GM23248 (cell line): Measurements from ENCODE around the gene CD1C. TPM values are rescaled to one million over a fixed set of nuclear protein-coding genes. Genes with fewer than 3 reads are reported as not detected.
"Not testable (repeated sequence)": the region's sequence is repeated elsewhere in the genome, so short reads cannot be mapped to it uniquely, and the experiment has no call there.

ENCODE experiments used
- DNase-seq: peaks from one replicate; pipeline ENCODE4 v3.0.0-alpha.2; 2015
- H2AFZ ChIP-seq: fragments of 200-600 bp; sonication (generic); 2 replicates; pipeline ENCODE4 v1.6.1; 2016; ENCODE audit warnings: antibody characterized with exemption
- H3F3A ChIP-seq: fragments of 200-600 bp; sonication (generic); 2 replicates; pipeline ENCODE4 v1.6.1; 2016; ENCODE audit warnings: mild to moderate bottlenecking, antibody characterized with exemption, mixed run types; ENCODE audit not compliant: insufficient read depth
- H3K27ac ChIP-seq: fragments of 200-600 bp; sonication (generic); 2 replicates; pipeline ENCODE4 v1.5.1; 2016; ENCODE audit warnings: mild to moderate bottlenecking
- H3K27me3 ChIP-seq: fragments of 200-600 bp; sonication (generic); replicated peaks from 2 replicates; pipeline ENCODE4 v1.6.1; 2016; ENCODE audit warnings: mild to moderate bottlenecking; ENCODE audit not compliant: insufficient read depth
- H3K36me3 ChIP-seq: fragments of 200-600 bp; sonication (generic); 2 replicates; pipeline ENCODE4 v1.6.1; 2016; ENCODE audit warnings: low read depth, mild to moderate bottlenecking
- H3K4me1 ChIP-seq: fragments of 200-600 bp; sonication (generic); 2 replicates; pipeline ENCODE4 v1.6.1; 2016; ENCODE audit warnings: mild to moderate bottlenecking; ENCODE audit not compliant: insufficient read depth
- H3K4me2 ChIP-seq: fragments of 200-600 bp; sonication (generic); one replicate; pipeline ENCODE4 v1.6.1; 2016; ENCODE audit warnings: mild to moderate bottlenecking; ENCODE audit not compliant: unreplicated experiment
- H3K4me3 ChIP-seq: fragments of 200-600 bp; sonication (generic); 2 replicates; pipeline ENCODE4 v1.5.1; 2016; ENCODE audit warnings: mild to moderate bottlenecking
- H3K79me2 ChIP-seq: fragments of 200-600 bp; sonication (generic); 2 replicates; pipeline ENCODE4 v1.6.1; 2016; ENCODE audit warnings: mild to moderate bottlenecking; ENCODE audit not compliant: insufficient read depth
- H3K9ac ChIP-seq: fragments of 200-600 bp; sonication (generic); 2 replicates; pipeline ENCODE4 v1.6.1; 2016; ENCODE audit warnings: mild to moderate bottlenecking
- H3K9me2 ChIP-seq: fragments of 200-600 bp; sonication (generic); 2 replicates; pipeline ENCODE4 v1.6.1; 2016; ENCODE audit warnings: mixed run types, mild to moderate bottlenecking, moderate library complexity; ENCODE audit not compliant: insufficient read depth
- H3K9me3 ChIP-seq: fragments of 200-600 bp; sonication (generic); one replicate; pipeline ENCODE4 v1.6.1; 2017; ENCODE audit warnings: low read depth
- H4K20me1 ChIP-seq: fragments of 200-600 bp; sonication (generic); 2 replicates; pipeline ENCODE4 v1.6.0; 2016; ENCODE audit not compliant: insufficient read depth
- EZH2 ChIP-seq: fragments of 200-600 bp; sonication (generic); IDR thresholded peaks from 2 replicates; pipeline ENCODE4 v1.6.1; 2018; ENCODE audit warnings: antibody characterized with exemption, mild to moderate bottlenecking; ENCODE audit not compliant: insufficient read depth, poor library complexity, severe bottlenecking
- EZH2phosphoT487 ChIP-seq: fragments of 200-600 bp; sonication (generic); IDR thresholded peaks from 2 replicates; pipeline ENCODE4 v1.6.1; 2018; ENCODE audit warnings: antibody characterized with exemption, moderate library complexity, mild to moderate bottlenecking, low read depth; ENCODE audit not compliant: insufficient read depth
- WGBS, 2 experiments: methylation state at CpG; one replicate each; pipeline ENCODE4 v1.1.6; 2015 to 2017; ENCODE audit warnings: low lambda C conversion rate in 2 of 2, low coverage in 1 of 2; ENCODE audit errors: missing lambda C conversion rate in 2 of 2; 5-methylcytosine and 5-hydroxymethylcytosine counted together
- in situ Hi-C: fragments of 300-500 bp; cut with MboI; formaldehyde crosslinking; loops from 2 replicates; pipeline ENCODE4 v1.15.0; 2020
- polyA plus RNA-seq: library from polyadenylated mRNA; unstranded; fragments of >200 nt; fragmentation: Nextera tagmentation; extraction: Ambion mirVana; gene quantifications from 2 replicates; pipeline ENCODE4 v1.2.1, GENCODE V29; 2016
- total RNA-seq: library from RNA; depleted of rRNA; stranded (reverse); fragments of >200 nt; shearing (Covaris generic); gene quantifications from 2 replicates; pipeline ENCODE4 v1.2.3, GENCODE V29; 2014

The CD1C gene
- total and polyA plus RNA-seq, 2 experiments from 2014 or later: not detected

DNA sequence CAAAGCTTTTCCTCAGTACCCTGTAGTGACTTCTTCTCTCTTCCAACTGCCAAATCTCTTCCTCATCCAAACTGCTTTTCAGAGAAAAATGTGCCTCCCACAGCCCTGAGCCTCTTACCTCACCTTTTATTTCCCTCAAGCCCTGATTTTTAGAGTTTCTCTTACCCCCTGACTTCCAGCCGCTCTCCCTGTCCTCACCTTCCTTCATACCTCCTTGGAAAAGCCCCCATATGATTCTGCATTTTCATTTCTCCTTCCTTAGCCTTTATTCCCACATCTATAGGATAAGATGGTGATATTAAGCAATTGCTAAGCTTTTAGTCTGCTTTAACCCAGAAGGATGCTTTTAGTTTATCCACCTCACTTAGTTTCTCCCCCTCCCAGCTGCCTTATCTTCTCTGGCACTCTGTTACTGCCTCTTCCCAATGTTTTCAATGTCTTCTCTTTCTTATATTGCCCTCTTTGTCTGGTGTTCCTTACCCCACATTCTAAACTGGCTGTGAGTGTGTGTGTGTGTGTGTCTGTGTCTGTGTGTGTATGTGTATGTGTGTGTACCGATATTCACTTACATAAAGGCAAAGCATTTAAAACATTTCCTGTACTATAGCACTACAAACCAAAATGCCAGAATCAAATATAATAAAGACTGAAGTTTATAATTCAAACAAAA is 41.9 kb downstream of the CD1C start, which contains the start of gene CD1B:
Gene CD1B (minus strand): TSS at position 51 of the 670 bp plus-strand sequence. CDS start 108 bp downstream, outside the sequence.
- in situ Hi-C loops: no loop called here

DNA sequence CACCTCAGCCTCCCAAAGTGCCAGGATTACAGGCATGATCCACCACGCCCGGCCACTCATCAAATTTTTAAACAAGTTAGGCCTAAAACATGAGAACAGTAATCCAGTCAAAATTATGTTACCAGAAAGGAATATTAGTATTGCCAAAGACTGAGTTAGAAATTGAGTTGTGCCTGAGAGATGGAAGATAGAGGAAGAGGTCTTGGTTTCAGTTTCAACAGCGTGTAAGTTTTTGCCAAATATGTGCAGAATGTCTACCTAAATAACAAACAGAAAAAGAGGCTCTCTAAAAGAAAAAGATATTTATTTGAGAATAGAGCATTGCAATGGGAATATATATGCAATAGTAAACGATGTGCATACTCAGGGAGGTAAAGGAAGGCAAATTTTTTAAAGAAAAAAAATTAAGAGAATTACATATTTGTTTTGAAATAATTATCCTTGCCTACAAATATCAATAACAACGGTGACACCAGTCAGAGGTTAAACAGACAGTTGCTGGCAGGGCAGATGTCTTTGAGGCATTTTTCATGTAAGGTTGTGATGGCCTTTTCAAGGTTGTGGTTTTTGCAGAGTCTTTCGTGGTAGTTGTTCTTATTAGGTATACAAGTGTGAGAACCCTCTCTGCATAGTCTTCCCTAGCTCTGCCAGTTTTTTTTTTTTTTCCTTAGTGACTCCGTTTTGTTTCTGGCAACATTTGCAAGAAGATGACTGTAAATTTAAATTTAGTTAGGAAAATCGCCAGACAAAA is 43.9 kb downstream of the CD1C start:
- Histone ChIP-seq H3K27me3 (no peaks in the 10 kb centered on the region), H3K9ac (no peak overlapping the region), H2AFZ (no peak overlapping the region), H4K20me1 (no peaks in the 10 kb centered on the region), H3K4me2 (no peak overlapping the region), H3K9me2 (no peaks in the 10 kb centered on the region), H3K79me2 (no peaks in the 10 kb centered on the region), H3F3A (no peaks in the 10 kb centered on the region), H3K9me3 (no peaks in the 10 kb centered on the region), H3K36me3 (no peaks in the 10 kb centered on the region), H3K4me1 (no peaks in the 10 kb centered on the region), H3K4me3 (no peak overlapping the region), H3K27ac (no peak overlapping the region)
- TF ChIP-seq EZH2: no peak
- TF ChIP-seq EZH2phosphoT487: no peak
- no peak for DNase-seq
- WGBS, 2 experiments: 8 to 12% methylated on average over 8 of the region's 8 CpGs
- in situ Hi-C loops: no loop called here

More for the DNA sequence above, 41.9 kb downstream of the CD1C start, which contains the start of gene CD1B:
- no peak within 1 kb of the TSS for H2AFZ ChIP-seq
- no peaks in the 10 kb centered on the region for H3K36me3 ChIP-seq
- H3K4me1 ChIP-seq: no peaks in the 10 kb centered on the region
- H3K9me3 ChIP-seq: no peaks in the 10 kb centered on the region
- DNase-seq: no peak
- WGBS, 2 experiments: 17 to 23% methylated on average over 2 of the region's 2 CpGs
- no peak within 1 kb of the TSS for H3K4me3 ChIP-seq
- H4K20me1 ChIP-seq: no peaks in the 10 kb centered on the region
- TF ChIP-seq EZH2phosphoT487 (no peak), EZH2 (no peak)
- H3F3A ChIP-seq: no peaks in the 10 kb centered on the region
- H3K79me2 ChIP-seq: no peaks in the 10 kb centered on the region
- no peak within 1 kb of the TSS for H3K4me2 ChIP-seq
- H3K27me3 ChIP-seq: no peaks in the 10 kb centered on the region
- no peak within 1 kb of the TSS for H3K9ac ChIP-seq
- no peaks in the 10 kb centered on the region for H3K9me2 ChIP-seq
- no peak within 1 kb of the TSS for H3K27ac ChIP-seq

DNA sequence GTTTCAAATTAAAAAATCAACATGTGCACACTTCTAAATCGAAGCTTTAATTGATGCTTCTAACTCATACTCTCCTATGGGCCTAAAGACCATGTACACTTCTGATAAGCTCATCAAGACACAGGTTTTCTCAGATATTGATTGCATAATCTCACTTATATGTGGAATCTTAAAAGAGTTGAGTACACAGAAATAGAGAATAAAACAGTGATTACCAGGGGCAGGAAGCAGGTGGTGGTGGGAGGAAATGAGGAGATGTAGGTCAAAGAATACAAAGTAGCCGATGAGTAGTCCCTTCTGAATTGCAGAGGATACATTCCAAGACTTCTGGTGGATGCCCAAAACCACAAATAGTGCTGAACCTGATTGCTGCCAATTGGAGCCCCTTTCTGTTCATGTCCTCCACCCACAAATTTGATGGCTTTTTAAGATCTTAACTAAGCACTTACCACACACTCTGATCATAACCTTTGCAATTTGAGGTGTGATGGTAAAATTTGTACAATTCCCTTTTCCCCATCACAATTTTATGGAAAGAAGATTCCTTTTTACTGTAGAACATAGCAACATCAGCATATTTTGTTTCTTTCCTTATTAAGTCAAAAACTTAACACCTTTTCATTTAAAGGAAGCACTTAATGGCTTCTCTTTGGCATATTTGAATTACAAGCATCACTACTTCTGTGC is 44.9 kb downstream of the CD1C start:
- Histone ChIP-seq H3K27ac (no peak overlapping the region), H3K4me1 (no peaks in the 10 kb centered on the region), H3K4me2 (no peak overlapping the region), H3K9ac (no peak overlapping the region), H3K9me2 (no peaks in the 10 kb centered on the region), H3K36me3 (no peaks in the 10 kb centered on the region), H3K27me3 (no peaks in the 10 kb centered on the region), H2AFZ (no peak overlapping the region), H4K20me1 (no peaks in the 10 kb centered on the region), H3K79me2 (no peaks in the 10 kb centered on the region), H3K4me3 (no peak overlapping the region), H3F3A (no peaks in the 10 kb centered on the region), H3K9me3 (no peaks in the 10 kb centered on the region)
- TF ChIP-seq EZH2phosphoT487: no peak
- no peak for TF ChIP-seq EZH2
- in situ Hi-C loops: no loop called here
- DNase-seq: no peak
- WGBS, 2 experiments: 1 to 2% methylated on average over 2 of the region's 2 CpGs

DNA sequence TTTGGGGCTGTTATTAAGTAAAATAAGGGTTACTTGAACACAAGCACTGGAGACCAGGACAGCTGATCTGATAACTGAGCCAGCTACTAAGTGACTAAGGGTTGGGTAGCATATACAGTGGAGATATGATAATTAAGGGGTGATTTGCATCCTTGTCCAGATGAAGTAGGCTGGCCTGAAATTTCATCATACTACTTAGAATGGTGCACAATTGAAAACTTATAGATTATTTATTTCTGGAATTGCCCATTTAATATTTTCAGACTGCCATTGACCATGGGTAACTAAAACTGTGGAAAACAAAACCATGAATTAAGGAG is 45.5 kb downstream of the CD1C start:
- Histone ChIP-seq H3K36me3 (no peaks in the 10 kb centered on the region), H3K27me3 (no peaks in the 10 kb centered on the region), H2AFZ (no peak overlapping the region), H3K9ac (no peak overlapping the region), H3K4me1 (no peaks in the 10 kb centered on the region), H3K79me2 (no peaks in the 10 kb centered on the region), H4K20me1 (no peaks in the 10 kb centered on the region), H3K4me3 (no peak overlapping the region), H3F3A (no peaks in the 10 kb centered on the region), H3K4me2 (no peak overlapping the region), H3K27ac (no peak overlapping the region), H3K9me2 (no peaks in the 10 kb centered on the region), H3K9me3 (no peaks in the 10 kb centered on the region)
- no peak for DNase-seq
- TF ChIP-seq EZH2phosphoT487 (no peak), EZH2 (no peak)
- in situ Hi-C loops: no loop called here

DNA sequence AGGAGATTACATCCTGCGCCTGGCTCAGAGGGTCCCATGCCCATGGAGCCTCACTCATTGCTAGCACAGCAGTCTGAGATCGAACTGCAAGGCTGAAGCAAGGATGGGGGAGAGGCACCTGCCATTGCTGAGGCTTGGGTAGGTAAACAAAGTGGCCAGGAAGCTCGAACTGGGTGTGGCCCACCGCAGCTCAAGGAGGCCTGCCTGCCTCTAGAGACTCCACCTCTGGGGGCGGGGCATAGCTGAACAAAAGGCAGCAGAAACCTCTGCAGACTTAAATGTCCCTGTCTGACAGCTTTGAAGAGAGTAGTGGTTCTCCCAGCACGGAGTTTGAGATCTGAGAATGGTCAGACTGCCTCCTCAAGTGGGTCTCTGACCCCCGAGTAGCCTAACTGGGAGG is 46.7 kb downstream of the CD1C start:
- not testable (repeated sequence) for H3K9me3 ChIP-seq

More for the DNA sequence above, 46.7 kb downstream of the CD1C start:
- WGBS, 2 experiments: 16% methylated on average over 7 of the region's 7 CpGs
- H4K20me1 ChIP-seq, H2AFZ ChIP-seq, H3K36me3 ChIP-seq, H3K4me2 ChIP-seq, H3K27me3 ChIP-seq, H3K27ac ChIP-seq, H3F3A ChIP-seq, H3K79me2 ChIP-seq, H3K4me3 ChIP-seq, H3K9me2 ChIP-seq, H3K9ac ChIP-seq, in situ Hi-C loops, H3K4me1 ChIP-seq, DNase-seq: not testable (repeated sequence)
